Colonic mucosa (tissue), 4 donors: ENCODE results near the gene MPP3. TPM values are rescaled to one million over a fixed set of nuclear protein-coding genes. Genes with fewer than 3 reads are reported as not detected.

ENCODE experiments used
- DNase-seq: peaks from one replicate; pipeline ENCODE4 v3.0.0-alpha.2; 2020
- H3K27ac ChIP-seq: fragments of 200-600 bp; one replicate; pipeline ENCODE4 v1.8.0; 2021
- H3K27me3 ChIP-seq: fragments of 200-600 bp; one replicate; pipeline ENCODE4 v1.8.0; 2021
- H3K36me3 ChIP-seq: fragments of 200-600 bp; one replicate; pipeline ENCODE4 v1.8.0; 2021
- H3K4me1 ChIP-seq: fragments of 200-600 bp; one replicate; pipeline ENCODE4 v1.8.0; 2021; ENCODE audit warnings: mild to moderate bottlenecking
- H3K4me3 ChIP-seq: fragments of 200-600 bp; one replicate; pipeline ENCODE4 v1.8.0; 2021
- H3K9ac ChIP-seq, 2 donors: one replicate each; pipeline ENCODE4 v1.7.0; 2013; ENCODE audit warnings: control low read depth in 2 of 2, low read depth in 2 of 2, low read length in 2 of 2
- H3K9me3 ChIP-seq: fragments of 200-600 bp; one replicate; pipeline ENCODE4 v1.8.0; 2021
- intact Hi-C: fragments of 100-400 bp; cut with DNase I; formaldehyde crosslinking; loops from one replicate; pipeline ENCODE4 v1.14.1; 2022
- total RNA-seq, 2 donors: library from RNA; stranded (reverse); fragmentation: NEBNext Ultra II Directional in 1 of 2; extraction: Animal tissue kit (Norgen Biotek cat#: 25700) in 1 of 2; gene quantifications; one replicate each; pipeline ENCODE4 v1.2.1, GENCODE V29; 2021
- TF ChIP-seq, protein P1 (sequence below): fragments of 200-600 bp; IDR thresholded peaks from one replicate; pipeline ENCODE4 v1.8.0; 2022; ENCODE audit warnings: antibody characterized with exemption, mild to moderate bottlenecking
- donor health status: healthy.
- donor health status: DM: no; HTN: no; CAD: no.
- donor health status: DM: no; HTN: no; CAD: no.

Gene MPP3
- 1 to 10 TPM; 1.9 to 3.1 TPM for total RNA-seq

DNA sequence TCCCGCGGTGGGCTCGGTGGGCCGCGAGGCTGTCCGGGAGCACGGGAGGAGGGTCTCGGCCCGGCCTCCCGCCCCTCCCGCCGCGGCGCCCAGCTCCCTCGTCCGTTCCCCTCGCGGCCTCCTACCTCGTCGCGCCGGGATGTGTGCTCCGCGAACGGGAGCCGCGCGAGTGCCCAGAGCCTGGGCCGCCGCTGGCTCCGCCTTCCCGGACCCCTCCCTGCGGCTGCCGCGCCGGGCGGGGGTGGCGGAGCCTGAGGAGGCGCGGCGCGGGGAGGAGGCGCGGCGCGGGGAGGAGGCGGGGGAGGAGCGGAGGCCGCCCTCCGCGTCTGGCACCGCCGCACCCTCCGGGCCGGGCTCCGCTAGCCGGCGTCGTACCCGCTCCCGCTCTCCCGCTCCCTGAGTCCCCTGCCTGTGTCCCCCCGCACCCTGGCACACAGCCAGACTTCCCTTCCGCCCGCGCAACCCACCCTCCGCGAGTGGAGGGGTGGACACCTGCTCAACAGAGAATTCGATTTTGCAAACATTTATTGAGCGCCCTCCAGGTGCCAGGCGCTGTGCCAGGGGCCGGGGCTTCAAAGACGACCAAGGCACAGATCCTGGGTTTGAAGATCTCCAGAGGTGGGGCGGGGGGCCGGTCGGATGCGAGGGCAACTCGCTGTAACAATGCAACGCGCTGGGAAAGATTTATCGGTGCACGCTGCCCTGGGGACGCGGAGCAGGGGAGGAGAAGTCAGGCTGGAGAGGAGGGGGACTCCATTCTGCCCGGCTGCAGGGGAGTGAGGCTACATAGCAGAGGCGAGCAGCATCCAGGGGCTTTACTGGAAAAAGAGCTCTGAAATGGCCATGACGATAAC is at the start of gene MPP3:
Gene MPP3, minus strand, starts transcription at position 171 of the 854 bp plus-strand sequence. CDS start 1,240 bp downstream, outside the sequence.
- Histone ChIP-seq H3K27me3 (no peaks in the 10 kb centered on the region), H3K9ac (peak within 1 kb of the TSS; percentile 28 to 63), H3K9me3 (no peaks in the 10 kb centered on the region), H3K4me1 (no peaks in the 10 kb centered on the region), H3K27ac (peak within 1 kb of the TSS; percentile 8), H3K4me3 (peak within 1 kb of the TSS; percentile 72), H3K36me3 (no peaks in the 10 kb centered on the region)
- intact Hi-C loops: no loop called here
- TF ChIP-seq, protein P1, sequence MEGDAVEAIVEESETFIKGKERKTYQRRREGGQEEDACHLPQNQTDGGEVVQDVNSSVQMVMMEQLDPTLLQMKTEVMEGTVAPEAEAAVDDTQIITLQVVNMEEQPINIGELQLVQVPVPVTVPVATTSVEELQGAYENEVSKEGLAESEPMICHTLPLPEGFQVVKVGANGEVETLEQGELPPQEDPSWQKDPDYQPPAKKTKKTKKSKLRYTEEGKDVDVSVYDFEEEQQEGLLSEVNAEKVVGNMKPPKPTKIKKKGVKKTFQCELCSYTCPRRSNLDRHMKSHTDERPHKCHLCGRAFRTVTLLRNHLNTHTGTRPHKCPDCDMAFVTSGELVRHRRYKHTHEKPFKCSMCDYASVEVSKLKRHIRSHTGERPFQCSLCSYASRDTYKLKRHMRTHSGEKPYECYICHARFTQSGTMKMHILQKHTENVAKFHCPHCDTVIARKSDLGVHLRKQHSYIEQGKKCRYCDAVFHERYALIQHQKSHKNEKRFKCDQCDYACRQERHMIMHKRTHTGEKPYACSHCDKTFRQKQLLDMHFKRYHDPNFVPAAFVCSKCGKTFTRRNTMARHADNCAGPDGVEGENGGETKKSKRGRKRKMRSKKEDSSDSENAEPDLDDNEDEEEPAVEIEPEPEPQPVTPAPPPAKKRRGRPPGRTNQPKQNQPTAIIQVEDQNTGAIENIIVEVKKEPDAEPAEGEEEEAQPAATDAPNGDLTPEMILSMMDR: no peak
- peak; percentile 68 for DNase-seq

GRCh38 chr17:43881758-43882505 is 49.0 kb upstream of the MPP3 start:
- no peaks in the 10 kb centered on the region for H3K9me3 ChIP-seq
- no peaks in the 10 kb centered on the region for H3K27me3 ChIP-seq
- no peak for DNase-seq
- intact Hi-C loops: no loop called here
- H3K9ac ChIP-seq: no peak overlapping the region
- TF ChIP-seq, protein P1: no peak
- no peaks in the 10 kb centered on the region for H3K36me3 ChIP-seq
- no peak overlapping the region for H3K4me3 ChIP-seq
- H3K27ac ChIP-seq: no peak overlapping the region
- H3K4me1 ChIP-seq: peaks cover 5% of the 10 kb centered on the region

DNA sequence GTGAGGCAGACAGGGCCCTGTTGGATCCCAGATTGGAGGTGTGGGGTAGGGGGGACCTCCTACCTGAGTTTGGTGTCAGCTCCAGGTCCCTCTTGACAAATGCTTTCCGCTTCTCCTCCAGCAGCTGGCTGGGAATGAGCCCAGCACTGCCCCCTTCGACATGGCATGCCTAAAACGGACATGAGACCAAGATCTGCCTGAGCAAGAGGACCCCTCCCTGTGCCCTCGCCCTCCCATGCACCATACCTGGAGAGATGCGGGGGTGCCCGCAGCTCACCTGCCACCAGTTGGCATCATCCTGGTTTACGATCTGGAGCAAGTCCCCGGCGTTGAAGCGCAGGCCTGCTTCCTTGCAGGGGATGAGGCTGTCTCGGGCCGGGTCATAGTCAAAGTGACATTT is 48.2 kb upstream of the MPP3 start:
- Histone ChIP-seq H3K9ac (no peak overlapping the region), H3K9me3 (no peaks in the 10 kb centered on the region), H3K27ac (no peak overlapping the region), H3K4me3 (no peak overlapping the region), H3K4me1 (peaks cover 5% of the 10 kb centered on the region), H3K36me3 (no peaks in the 10 kb centered on the region), H3K27me3 (no peaks in the 10 kb centered on the region)
- DNase-seq: no peak
- TF ChIP-seq, protein P1: no peak
- intact Hi-C loops: no loop called here

DNA sequence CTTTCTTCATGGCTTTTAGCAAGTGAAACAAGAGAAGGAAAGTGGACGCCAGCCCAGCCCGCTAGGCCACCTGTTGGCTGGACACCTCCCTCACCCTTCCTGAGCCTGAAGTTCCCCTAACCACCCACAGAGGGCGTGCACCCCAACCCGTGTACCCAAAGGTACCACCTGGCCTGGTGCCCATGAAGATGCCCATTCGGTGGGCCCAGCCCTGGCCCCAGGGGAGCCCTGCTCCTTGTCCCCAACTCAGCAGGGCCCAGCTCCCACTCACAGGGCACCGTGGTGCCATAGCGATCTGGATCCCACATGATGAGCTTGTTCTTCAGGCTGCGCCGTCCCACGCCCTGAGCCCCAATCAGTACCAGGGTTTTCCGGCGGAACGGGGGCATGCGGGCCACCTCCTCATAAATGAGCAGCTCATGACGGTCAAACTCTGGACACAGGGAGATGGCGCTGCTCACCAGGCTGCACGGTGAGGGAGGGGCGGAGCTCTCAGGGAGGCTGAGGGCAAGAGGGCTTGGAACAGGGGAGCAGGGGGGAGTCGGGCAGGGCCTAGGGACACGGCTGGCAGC is 47.6 kb upstream of the MPP3 start:
- no peaks in the 10 kb centered on the region for H3K36me3 ChIP-seq
- no peaks in the 10 kb centered on the region for H3K27me3 ChIP-seq
- peak; percentile 69 for DNase-seq
- no peak overlapping the region for H3K4me3 ChIP-seq
- peaks cover 5% of the 10 kb centered on the region for H3K4me1 ChIP-seq
- peak overlapping the region in 1 of 2 donors; percentile 19 for H3K9ac ChIP-seq
- TF ChIP-seq, protein P1: peak; percentile 86
- H3K27ac ChIP-seq: no peak overlapping the region
- intact Hi-C loops: no loop called here
- H3K9me3 ChIP-seq: no peaks in the 10 kb centered on the region

DNA sequence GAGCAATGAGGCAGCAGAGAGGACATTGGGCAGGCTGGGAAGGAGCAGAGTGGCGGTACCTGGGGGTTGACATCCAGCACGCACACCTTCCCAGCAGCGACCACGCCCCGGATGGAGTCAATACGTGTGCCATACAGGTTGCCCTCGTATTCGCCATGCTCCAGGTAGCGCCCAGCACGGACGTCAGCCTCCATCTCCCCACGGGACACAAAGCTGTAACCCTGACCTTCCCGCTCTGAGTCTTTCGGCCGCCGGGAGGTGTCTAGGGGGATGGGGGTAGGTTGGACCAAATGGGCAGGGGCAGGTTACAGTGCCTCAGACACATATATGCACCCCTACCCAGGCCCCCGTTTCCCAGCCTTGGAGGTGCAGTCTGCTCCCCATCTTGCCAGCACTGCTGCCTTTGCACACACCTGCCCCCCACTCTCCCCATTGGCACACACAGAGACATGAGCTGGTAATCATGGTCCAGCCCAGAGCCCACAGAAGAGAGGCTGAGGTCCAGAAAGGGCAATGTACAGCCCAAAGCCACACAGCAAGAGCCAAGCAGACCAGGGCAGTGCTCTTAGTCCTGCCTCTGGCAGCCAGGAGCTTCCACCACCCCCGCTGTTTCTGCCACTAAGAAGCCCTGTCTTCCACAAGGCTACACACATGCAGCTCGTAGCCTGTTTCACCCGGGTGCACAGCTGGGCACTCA is 46.9 kb upstream of the MPP3 start:
- H3K9ac ChIP-seq: peak overlapping the region in 1 of 2 donors; percentile 19
- TF ChIP-seq, protein P1: no peak
- intact Hi-C loops: no loop called here
- peaks cover 5% of the 10 kb centered on the region for H3K4me1 ChIP-seq
- H3K36me3 ChIP-seq: no peaks in the 10 kb centered on the region
- no peak overlapping the region for H3K4me3 ChIP-seq
- no peaks in the 10 kb centered on the region for H3K27me3 ChIP-seq
- no peak for DNase-seq
- H3K9me3 ChIP-seq: no peaks in the 10 kb centered on the region
- no peak overlapping the region for H3K27ac ChIP-seq
